Measurements from ENCODE around the gene FKBP10. TPM values are rescaled to one million over a fixed set of nuclear protein-coding genes. Genes with fewer than 3 reads are reported as not detected.
"Not testable (repeated sequence)": the region's sequence is repeated elsewhere in the genome, so short reads cannot be mapped to it uniquely, and the experiment has no call there.

Gene FKBP10
- total RNA-seq, 2 donors from 2014 or later = 3.2 TPM

DNA sequence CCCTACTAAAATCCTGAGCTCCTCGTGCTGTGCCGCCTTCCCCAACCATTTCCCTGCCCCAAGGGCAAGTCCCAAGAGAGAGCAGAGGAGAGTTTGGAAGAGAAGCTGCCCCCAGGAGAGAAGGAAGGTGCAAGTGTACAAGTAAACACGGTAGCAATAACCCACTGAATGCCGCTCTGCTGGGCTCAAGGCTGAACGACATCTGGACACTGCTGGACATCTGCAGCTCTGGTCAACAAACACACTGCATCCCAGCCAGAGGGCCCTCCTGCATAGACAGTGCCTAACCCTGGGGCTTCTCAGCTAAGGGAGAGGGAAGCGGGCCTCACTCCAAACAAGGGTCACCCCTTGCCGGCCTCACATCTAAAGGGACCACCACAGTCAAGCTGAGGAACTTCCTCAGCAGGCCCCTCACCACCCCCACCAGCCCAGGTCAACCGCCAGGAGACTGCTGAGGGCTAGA lies 39.0 kb upstream of the FKBP10 start:
- H3K4me3 Mint-ChIP-seq = no peak overlapping the region
- H3K9me3 Mint-ChIP-seq = no peaks in the 10 kb centered on the region
- H3K27ac Mint-ChIP-seq = no peak overlapping the region
- no peak for ATAC-seq (replicated peaks in 1 of 2)
- H3K36me3 Mint-ChIP-seq (ENCODE audit: insufficient read depth in 2 of 2) = no peaks in the 10 kb centered on the region
- no peaks in the 10 kb centered on the region for H3K4me1 Mint-ChIP-seq (ENCODE audit: low read depth)
- no peaks in the 10 kb centered on the region for H3K27me3 Mint-ChIP-seq (ENCODE audit: low read depth)
- DNase-seq = no peak

DNA sequence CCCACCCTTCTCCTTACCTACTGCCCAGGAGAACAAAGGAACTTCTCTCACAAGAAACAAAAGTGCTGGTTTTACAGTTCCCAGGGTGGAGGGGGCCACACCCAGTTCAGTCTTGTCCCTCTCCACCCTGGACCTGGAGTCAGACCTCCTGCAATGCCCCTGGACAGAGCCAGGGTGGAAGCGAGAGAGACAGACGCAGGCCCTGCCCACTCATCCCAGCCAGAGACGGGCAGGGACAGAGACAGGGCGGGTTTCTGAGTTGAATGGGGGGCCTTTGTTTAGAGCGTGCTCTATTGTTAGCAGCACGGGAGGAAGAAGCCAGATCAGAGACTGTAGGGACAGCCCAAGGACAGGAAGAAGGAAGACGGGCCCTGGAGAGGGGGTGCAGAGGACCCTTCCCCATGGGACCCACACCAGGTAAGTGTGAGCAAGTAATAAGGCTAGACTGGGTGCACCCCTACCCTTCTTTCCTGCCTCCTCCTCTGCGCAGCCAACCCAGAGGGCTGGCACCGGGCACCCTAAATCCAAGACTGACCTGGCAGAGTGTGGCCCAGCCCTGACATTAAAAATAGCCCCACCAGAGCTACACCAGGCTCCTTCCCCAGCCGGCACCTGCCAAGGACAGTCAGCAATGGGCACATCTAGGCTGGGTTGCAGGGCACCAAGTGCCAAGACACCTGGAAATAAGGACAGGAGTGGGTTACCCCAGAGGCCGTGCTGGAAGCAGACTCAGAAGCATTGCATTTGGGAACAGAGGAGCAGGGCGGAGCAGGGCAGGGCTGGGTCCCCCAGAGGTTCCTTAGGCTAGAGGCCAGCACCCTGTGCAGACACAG lies 37.2 kb upstream of the FKBP10 start:
- no peaks in the 10 kb centered on the region for H3K4me1 Mint-ChIP-seq (ENCODE audit: low read depth)
- H3K27ac Mint-ChIP-seq = peak overlapping the region; percentile 8
- no peaks in the 10 kb centered on the region for H3K9me3 Mint-ChIP-seq
- H3K27me3 Mint-ChIP-seq (ENCODE audit: low read depth) = no peaks in the 10 kb centered on the region
- no peak overlapping the region for H3K4me3 Mint-ChIP-seq
- DNase-seq = no peak
- ATAC-seq (replicated peaks in 1 of 2) = no peak
- no peaks in the 10 kb centered on the region for H3K36me3 Mint-ChIP-seq (ENCODE audit: insufficient read depth in 2 of 2)

DNA sequence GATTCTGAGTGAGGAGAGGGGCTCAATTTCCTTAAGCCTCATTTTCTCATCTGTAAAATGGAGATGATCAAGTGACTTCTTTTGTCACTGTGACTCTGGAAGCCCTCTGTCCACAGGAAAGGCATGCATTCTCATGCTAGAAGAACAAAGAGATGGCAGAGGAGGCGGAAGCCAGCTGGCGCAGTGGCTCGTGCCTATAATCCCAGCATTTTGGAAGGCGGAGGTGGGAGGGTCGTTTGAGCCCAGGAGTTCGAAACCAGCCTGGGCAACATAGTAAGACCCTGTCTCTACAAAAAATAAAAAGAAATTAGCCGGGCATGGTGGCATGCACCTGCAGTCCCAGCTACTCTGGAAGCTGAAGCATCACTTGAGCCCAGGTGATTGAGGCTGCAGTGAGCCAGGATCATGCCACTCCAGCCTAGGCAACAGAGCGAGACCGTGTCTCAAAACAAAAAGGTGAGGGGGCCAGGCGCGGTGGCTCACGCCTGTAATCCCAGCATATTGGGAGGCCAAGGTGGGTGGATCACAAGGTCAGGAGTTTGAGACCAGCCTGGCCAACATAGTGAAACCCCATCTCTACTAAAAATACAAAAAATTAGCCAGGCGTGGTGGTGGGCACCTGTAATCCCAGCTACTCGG lies 36.4 kb upstream of the FKBP10 start:
- H3K4me3 Mint-ChIP-seq; H3K27me3 Mint-ChIP-seq (ENCODE audit: low read depth); H3K4me1 Mint-ChIP-seq (ENCODE audit: low read depth); H3K36me3 Mint-ChIP-seq (ENCODE audit: insufficient read depth in 2 of 2); H3K9me3 Mint-ChIP-seq; DNase-seq; ATAC-seq (replicated peaks in 1 of 2): not testable (repeated sequence)
- peak overlapping the region; percentile 8 for H3K27ac Mint-ChIP-seq

DNA sequence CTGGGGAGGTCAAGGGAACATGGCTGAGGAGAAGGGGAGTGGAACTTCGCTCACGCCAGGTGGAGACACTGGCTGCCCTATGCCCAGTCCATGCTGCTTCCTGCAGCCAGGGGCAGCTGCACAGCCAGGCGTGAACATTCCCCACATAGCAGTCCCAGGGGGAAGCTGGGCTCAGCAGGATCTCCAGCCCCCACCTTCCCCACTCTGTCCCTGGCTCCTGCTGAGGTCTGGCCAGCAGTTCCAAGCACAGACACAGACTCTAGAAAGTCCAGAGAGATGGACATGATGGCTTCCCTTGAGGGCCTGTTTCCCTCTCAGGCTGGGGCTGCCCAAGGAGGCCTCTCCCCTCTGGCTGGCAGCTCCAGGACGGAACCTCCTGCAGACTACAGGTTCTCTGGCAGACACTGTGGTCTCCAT lies 35.6 kb upstream of the FKBP10 start:
- Mint-ChIP-seq H3K36me3 (ENCODE audit: insufficient read depth in 2 of 2) (no peaks in the 10 kb centered on the region), H3K27ac (no peak overlapping the region), H3K27me3 (ENCODE audit: low read depth) (no peaks in the 10 kb centered on the region), H3K4me3 (no peak overlapping the region), H3K9me3 (no peaks in the 10 kb centered on the region), H3K4me1 (ENCODE audit: low read depth) (no peaks in the 10 kb centered on the region)
- ATAC-seq (replicated peaks in 1 of 2) (no peak), DNase-seq (no peak)

DNA sequence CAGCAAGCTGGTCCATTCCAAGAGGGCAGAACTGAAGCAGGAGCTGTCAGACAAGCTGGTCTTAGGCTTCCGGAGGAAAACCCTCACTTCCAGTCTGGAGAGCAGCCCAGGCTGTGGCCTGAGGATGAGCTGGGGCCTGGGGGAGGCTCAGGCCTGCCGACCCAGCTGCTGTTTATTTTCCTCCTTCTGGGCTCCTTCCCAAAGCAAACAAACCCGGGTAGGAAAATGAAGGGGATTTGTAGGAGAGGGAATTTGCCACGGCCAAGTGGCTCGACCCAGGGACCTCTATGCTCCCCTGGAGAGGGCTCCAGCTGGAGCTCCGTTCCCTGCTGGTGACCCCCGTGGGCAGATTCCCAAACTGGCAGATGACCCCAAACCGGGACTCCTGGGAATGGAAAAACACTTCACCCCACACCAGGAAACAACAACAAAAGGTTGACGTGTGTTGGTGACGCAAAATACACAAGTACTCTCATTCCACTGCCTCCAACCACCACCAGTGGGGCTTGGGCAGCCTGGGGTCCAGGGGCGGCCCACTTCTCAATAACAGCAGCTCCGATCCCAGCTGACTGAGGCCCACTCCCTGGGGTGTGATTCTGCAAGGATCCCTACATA lies 35.1 kb upstream of the FKBP10 start:
- H3K36me3 Mint-ChIP-seq (ENCODE audit: insufficient read depth in 2 of 2) = no peaks in the 10 kb centered on the region
- H3K27ac Mint-ChIP-seq = no peak overlapping the region
- no peak overlapping the region for H3K4me3 Mint-ChIP-seq
- no peak for DNase-seq
- H3K4me1 Mint-ChIP-seq (ENCODE audit: low read depth) = no peaks in the 10 kb centered on the region
- H3K9me3 Mint-ChIP-seq = no peaks in the 10 kb centered on the region
- ATAC-seq (replicated peaks in 1 of 2) = no peak
- no peaks in the 10 kb centered on the region for H3K27me3 Mint-ChIP-seq (ENCODE audit: low read depth)

DNA sequence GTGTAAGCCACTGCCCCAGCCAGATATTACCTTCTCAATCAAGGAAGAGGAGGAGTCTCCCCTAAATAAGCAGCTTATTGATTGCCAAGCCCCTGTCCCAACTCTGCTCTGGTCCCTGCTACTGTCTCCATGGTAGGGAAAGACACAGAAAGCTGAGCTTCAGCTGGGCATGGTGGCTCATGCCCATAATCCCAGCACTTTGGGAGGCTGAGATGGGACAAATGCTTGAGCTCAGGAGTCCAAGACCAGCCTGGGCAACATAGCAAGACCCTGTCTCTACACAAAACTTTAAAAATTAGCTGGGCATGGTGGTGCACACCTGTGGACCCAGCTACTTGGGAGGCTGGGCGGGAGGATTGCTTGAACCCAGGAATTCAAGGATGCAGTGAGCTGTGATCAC lies 32.9 kb upstream of the FKBP10 start:
- peaks cover 12% of the 10 kb centered on the region for H3K27me3 Mint-ChIP-seq (ENCODE audit: low read depth)
- H3K9me3 Mint-ChIP-seq = no peaks in the 10 kb centered on the region
- H3K4me1 Mint-ChIP-seq (ENCODE audit: low read depth) = peaks cover 7% of the 10 kb centered on the region
- ATAC-seq (replicated peaks in 1 of 2) (no peak), DNase-seq (no peak)
- H3K27ac Mint-ChIP-seq = no peak overlapping the region
- H3K4me3 Mint-ChIP-seq = no peak overlapping the region
- no peaks in the 10 kb centered on the region for H3K36me3 Mint-ChIP-seq (ENCODE audit: insufficient read depth in 2 of 2)

DNA sequence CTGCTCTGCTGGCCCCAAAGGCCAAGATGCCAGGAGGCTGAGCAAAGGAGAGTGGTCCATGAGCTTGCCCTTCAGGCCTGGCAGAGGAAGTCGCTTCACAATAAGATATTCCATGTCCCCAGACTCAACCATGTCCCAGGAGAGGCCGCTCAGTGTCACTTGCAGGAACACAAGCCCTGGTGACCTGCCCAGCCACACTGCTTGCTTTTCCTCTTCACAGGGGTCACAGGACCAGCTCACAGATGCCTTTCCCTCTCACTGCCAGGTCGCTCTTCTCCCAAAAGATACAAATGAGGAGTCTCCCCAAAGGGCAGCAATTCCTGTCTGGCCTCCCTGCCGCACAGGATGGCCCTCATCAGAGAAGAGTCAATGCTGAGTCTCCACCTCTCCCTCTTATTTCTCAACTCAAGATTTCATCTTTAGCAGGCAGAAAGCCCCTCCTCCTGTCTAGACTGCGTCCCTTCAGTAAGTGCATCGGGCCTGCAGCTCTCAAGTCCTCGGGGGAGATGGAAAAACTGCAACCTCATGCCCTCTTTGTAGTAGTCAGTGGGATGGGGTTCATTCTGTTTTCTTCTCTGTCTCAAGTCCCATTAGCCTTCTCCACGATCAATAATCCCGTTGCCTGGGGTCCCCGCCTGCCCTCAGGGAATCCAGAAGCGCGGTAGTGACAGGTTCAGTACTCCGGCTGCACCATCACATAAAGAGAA lies 31.2 kb upstream of the FKBP10 start:
- ATAC-seq (replicated peaks in 1 of 2) = no peak
- no peak overlapping the region for H3K27ac Mint-ChIP-seq
- peaks cover 7% of the 10 kb centered on the region for H3K4me1 Mint-ChIP-seq (ENCODE audit: low read depth)
- peaks cover 15% of the 10 kb centered on the region for H3K27me3 Mint-ChIP-seq (ENCODE audit: low read depth)
- H3K4me3 Mint-ChIP-seq = no peak overlapping the region
- H3K9me3 Mint-ChIP-seq = no peaks in the 10 kb centered on the region
- no peaks in the 10 kb centered on the region for H3K36me3 Mint-ChIP-seq (ENCODE audit: insufficient read depth in 2 of 2)
- no peak for DNase-seq

DNA sequence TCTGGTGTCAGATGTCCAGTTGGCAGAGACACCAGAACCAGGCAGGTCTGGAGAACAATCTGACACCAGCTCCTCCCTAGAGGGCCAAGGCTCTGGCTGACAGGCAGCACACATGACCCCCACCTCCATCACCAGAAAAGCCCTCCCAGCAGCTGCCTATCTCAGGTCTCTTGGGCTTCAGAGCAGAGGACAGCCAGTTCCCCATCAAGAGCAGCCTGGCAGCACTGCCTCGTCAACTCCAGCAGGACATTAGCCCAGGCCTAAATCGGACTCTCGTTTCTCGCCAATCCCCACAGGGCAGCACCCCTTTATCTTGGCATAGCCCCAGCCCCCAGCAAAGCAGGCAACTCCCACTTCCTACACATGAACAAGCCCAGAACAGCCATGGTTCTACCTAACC lies 30.7 kb upstream of the FKBP10 start:
- no peak for ATAC-seq (replicated peaks in 1 of 2)
- Mint-ChIP-seq H3K27me3 (ENCODE audit: low read depth) (peaks cover 15% of the 10 kb centered on the region), H3K4me3 (no peak overlapping the region), H3K9me3 (no peaks in the 10 kb centered on the region), H3K27ac (no peak overlapping the region), H3K4me1 (ENCODE audit: low read depth) (peaks cover 7% of the 10 kb centered on the region), H3K36me3 (ENCODE audit: insufficient read depth in 2 of 2) (no peaks in the 10 kb centered on the region)
- no peak for DNase-seq

DNA sequence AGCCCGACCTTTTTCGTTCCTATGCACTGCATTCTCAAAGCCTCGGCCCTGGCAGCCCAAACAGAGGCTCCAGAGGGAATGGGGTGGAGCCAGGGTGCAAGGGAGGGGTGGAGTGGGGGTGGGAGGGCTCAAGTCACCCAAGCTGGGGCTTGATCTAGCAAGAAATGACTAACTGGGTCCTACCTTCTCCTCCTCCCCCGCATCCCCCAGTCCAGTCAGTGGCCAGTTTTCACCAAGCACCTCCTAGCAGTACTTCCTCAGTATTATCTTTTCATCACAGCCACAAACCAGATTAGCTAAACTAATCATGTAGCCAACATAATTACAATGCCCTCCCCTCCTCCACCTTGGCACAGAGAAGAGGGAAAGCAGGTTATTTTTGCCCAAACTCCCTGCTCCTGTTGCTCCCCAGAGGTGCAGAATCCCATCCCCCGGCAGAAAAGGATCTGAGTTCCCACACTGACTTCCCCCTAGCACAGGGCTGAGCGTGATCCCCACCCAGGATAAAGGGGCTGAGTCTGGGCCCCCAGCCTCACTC lies 28.5 kb upstream of the FKBP10 start:
- ATAC-seq (replicated peaks in 1 of 2) (no peak), DNase-seq (no peak)
- Mint-ChIP-seq H3K9me3 (no peaks in the 10 kb centered on the region), H3K4me1 (ENCODE audit: low read depth) (peaks cover 15% of the 10 kb centered on the region), H3K27me3 (ENCODE audit: low read depth) (peaks cover 28% of the 10 kb centered on the region), H3K36me3 (ENCODE audit: insufficient read depth in 2 of 2) (no peaks in the 10 kb centered on the region), H3K27ac (no peak overlapping the region), H3K4me3 (no peak overlapping the region)

DNA sequence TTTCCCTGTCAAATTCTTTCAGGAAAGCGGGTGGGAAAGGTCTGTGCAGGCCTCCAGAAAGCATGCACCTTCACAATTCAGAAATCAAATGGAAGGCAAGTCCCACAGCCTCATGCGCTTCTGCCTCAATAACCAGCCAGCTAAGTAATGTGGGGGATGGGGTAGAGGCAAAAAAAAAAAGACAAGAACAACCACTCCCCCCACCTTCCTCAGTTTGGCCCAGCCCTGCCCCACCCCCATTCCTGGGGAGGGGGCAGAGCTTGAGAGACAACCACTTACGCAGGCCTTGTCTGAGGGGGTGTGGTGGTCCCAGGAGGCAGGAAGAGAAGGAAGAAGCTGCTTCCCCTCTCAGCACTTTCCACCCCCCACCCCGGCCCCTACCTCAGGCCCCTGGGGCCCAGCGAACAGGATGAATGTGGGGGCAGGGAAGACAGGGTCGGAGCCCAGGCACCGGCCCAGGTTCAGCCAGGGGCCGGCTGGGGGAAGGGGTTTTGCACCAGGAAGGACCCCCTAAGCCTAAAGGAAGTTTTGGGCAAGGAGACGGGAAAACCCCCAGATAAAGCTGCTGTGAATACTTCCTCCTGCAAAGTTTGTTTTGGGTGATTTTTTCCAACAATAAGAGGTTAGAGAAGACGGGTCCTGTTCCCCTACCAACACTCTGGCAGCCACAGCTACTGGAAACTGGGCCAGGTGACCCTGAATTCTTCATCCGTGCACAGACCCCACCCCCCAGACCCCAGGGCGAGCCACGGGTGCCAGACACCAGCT lies 27.5 kb upstream of the FKBP10 start:
- Mint-ChIP-seq H3K4me1 (ENCODE audit: low read depth) (peaks cover 15% of the 10 kb centered on the region), H3K27ac (no peak overlapping the region), H3K36me3 (ENCODE audit: insufficient read depth in 2 of 2) (no peaks in the 10 kb centered on the region), H3K27me3 (ENCODE audit: low read depth) (peaks cover 28% of the 10 kb centered on the region), H3K9me3 (no peaks in the 10 kb centered on the region), H3K4me3 (peak overlapping the region; percentile 55 to 62)
- DNase-seq = no peak
- no peak for ATAC-seq (replicated peaks in 1 of 2)

DNA sequence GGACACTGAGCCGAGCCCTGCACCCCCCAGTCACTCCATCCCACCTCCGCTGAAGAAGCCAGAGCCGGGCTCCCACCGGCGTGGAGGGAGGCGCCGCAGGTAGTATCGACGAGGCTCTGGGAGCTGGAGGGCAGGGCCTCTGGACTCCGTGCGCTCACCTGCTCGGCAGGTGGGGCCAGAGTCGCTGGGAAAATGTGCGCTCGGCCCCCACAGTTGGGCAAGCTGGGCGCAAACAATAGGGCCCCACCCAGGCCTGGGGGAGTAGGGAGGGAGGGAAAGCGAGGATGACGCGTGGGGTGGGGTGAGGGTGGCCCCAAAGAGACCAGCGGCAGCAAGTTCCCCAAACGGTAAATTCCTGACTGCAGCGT lies 27.0 kb upstream of the FKBP10 start:
- peaks cover 15% of the 10 kb centered on the region for H3K4me1 Mint-ChIP-seq (ENCODE audit: low read depth)
- H3K27me3 Mint-ChIP-seq (ENCODE audit: low read depth) = peaks cover 28% of the 10 kb centered on the region
- no peak for ATAC-seq (replicated peaks in 1 of 2)
- H3K27ac Mint-ChIP-seq = no peak overlapping the region
- H3K4me3 Mint-ChIP-seq = peak overlapping the region; percentile 55 to 62
- no peaks in the 10 kb centered on the region for H3K9me3 Mint-ChIP-seq
- H3K36me3 Mint-ChIP-seq (ENCODE audit: insufficient read depth in 2 of 2) = no peaks in the 10 kb centered on the region
- DNase-seq = no peak

DNA sequence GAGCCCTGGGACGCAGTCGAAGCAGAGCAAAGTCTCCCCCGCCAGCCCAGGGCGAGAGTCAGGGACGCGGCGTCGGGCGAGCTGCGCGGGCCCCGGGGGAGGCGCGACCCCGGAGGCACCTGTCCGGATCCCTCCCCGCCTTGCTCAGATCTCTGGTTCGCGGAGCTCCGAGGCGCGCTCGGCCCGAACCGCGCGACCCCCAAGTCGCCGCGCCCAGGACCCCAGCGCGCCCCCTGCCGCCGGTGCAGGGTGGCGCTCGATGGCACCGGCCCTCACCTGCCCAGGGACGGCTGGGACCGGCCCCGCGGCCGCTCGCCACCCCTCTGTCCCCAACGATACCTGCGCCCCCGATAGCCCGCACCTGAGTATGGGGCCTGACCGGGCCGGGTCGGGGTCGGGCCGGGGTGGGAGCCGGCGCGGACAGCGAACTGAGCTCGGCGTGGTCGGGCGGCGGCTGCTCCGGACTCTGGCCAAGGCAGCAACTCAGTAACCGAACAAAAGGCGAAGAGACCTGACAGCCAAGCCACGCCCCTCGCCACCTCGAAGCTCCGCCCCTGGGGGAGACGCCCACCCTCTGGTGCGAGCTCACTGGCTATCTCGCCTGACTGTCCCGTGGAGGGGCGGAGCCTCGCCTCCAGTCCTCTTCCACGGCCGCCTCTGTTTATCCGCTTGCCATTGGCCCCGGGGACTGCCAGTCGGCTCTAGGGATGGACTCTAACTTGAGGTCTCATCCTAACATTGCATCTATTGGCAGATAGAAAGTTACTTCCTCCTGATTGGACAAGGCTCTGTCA lies 26.4 kb upstream of the FKBP10 start, which contains the start of gene JUP:
Gene JUP (minus strand): TSS at position 485 of the 794 bp plus-strand sequence. CDS start 14,857 bp downstream, outside the sequence.
- no peak within 1 kb of the TSS for H3K27ac Mint-ChIP-seq
- peak; percentile 98 for ATAC-seq (replicated peaks in 1 of 2)
- peak; percentile 95 to 97 for DNase-seq

More for the DNA sequence above, 26.4 kb upstream of the FKBP10 start, which contains the start of gene JUP:
- no peaks in the 10 kb centered on the region for H3K36me3 Mint-ChIP-seq (ENCODE audit: insufficient read depth in 2 of 2)
- no peaks in the 10 kb centered on the region for H3K9me3 Mint-ChIP-seq
- peaks cover 15% of the 10 kb centered on the region for H3K4me1 Mint-ChIP-seq (ENCODE audit: low read depth)
- H3K4me3 Mint-ChIP-seq = peak within 1 kb of the TSS; percentile 63 to 73
- H3K27me3 Mint-ChIP-seq (ENCODE audit: low read depth) = peaks cover 28% of the 10 kb centered on the region

All from activated T-cell treated with anti-CD3 and anti-CD28 coated beads, Interleukin-2, amount 50 U/mL, for 72 hours (primary cell).